K562 (cell line): ENCODE measurements around the gene CHST15.

Experiments used
- CBFB ChIP-seq: sonication (generic); formaldehyde crosslinking; IDR thresholded peaks from 2 replicates; pipeline ENCODE4 v1.4.0; 2020; ENCODE audit warnings: mild to moderate bottlenecking, missing genetic modification reagents
- CREM ChIP-seq: IDR thresholded peaks from 2 replicates; pipeline ENCODE4 v1.6.1; 2014; ENCODE audit warnings: antibody characterized with exemption, low read depth
- GTF2A2 ChIP-seq: IDR thresholded peaks from 2 replicates; pipeline ENCODE4 v1.6.1; 2016; ENCODE audit warnings: mild to moderate bottlenecking, missing genetic modification characterization, missing compliant biosample characterization
- MAFK ChIP-seq: IDR thresholded peaks from 2 replicates; pipeline ENCODE4 v1.6.1; 2011; ENCODE audit warnings: low read length, improper control_type of control experiment
- MYNN ChIP-seq, 2 experiments: sonication (generic); formaldehyde crosslinking in 1 of 2; IDR thresholded peaks; 2 replicates each; pipeline versions ENCODE4 v1.5.0 to v1.6.1; 2016 to 2020; ENCODE audit warnings: antibody characterized with exemption in 1 of 2, missing genetic modification reagents in 1 of 2
- ZBTB5 ChIP-seq: fragments of 450-650 bp; IDR thresholded peaks from 2 replicates; pipeline ENCODE4 v1.6.1; 2017; ENCODE audit warnings: antibody characterized with exemption
- TF ChIP-seq, protein P1 (sequence below): sonication (generic); formaldehyde crosslinking; IDR thresholded peaks from 2 replicates; pipeline ENCODE4 v1.8.0; 2022; ENCODE audit warnings: mild to moderate bottlenecking, missing genetic modification reagents
- TF ChIP-seq, protein P2 (sequence below): sonication (generic); formaldehyde crosslinking; IDR thresholded peaks from 2 replicates; pipeline ENCODE4 v1.8.1; 2023; ENCODE audit warnings: mild to moderate bottlenecking, missing genetic modification reagents, moderate library complexity
- TF ChIP-seq, protein P3 (sequence below): sonication (generic); formaldehyde crosslinking; IDR thresholded peaks from 2 replicates; pipeline ENCODE4 v1.5.0; 2020; ENCODE audit warnings: missing genetic modification reagents
- TF ChIP-seq, protein P4 (sequence below), 2 experiments: fragments of 450-650 bp; IDR thresholded peaks; 2 replicates each; pipeline ENCODE4 v1.6.1; 2016
- TF ChIP-seq, protein P5 (sequence below): sonication (generic); formaldehyde crosslinking; IDR thresholded peaks from 2 replicates; pipeline ENCODE4 v1.9.0; 2022; ENCODE audit warnings: mild to moderate bottlenecking, missing genetic modification reagents

- TF ChIP-seq MYNN (IDR thresholded peaks at IDR 0.05) (no peak), MYNN (CRISPR knock-in tag; IDR thresholded peaks at IDR 0.05) (no peak), GTF2A2 (tag) (no peak), ZBTB5 (no peak), MAFK (no peak), CBFB (CRISPR knock-in tag) (no peak), CREM (no peak)
- TF ChIP-seq, protein P1, sequence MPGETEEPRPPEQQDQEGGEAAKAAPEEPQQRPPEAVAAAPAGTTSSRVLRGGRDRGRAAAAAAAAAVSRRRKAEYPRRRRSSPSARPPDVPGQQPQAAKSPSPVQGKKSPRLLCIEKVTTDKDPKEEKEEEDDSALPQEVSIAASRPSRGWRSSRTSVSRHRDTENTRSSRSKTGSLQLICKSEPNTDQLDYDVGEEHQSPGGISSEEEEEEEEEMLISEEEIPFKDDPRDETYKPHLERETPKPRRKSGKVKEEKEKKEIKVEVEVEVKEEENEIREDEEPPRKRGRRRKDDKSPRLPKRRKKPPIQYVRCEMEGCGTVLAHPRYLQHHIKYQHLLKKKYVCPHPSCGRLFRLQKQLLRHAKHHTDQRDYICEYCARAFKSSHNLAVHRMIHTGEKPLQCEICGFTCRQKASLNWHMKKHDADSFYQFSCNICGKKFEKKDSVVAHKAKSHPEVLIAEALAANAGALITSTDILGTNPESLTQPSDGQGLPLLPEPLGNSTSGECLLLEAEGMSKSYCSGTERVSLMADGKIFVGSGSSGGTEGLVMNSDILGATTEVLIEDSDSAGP (CRISPR knock-in tag): no peak
- TF ChIP-seq, protein P2, sequence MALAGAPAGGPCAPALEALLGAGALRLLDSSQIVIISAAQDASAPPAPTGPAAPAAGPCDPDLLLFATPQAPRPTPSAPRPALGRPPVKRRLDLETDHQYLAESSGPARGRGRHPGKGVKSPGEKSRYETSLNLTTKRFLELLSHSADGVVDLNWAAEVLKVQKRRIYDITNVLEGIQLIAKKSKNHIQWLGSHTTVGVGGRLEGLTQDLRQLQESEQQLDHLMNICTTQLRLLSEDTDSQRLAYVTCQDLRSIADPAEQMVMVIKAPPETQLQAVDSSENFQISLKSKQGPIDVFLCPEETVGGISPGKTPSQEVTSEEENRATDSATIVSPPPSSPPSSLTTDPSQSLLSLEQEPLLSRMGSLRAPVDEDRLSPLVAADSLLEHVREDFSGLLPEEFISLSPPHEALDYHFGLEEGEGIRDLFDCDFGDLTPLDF (CRISPR knock-in tag): no peak
- TF ChIP-seq, protein P3, sequence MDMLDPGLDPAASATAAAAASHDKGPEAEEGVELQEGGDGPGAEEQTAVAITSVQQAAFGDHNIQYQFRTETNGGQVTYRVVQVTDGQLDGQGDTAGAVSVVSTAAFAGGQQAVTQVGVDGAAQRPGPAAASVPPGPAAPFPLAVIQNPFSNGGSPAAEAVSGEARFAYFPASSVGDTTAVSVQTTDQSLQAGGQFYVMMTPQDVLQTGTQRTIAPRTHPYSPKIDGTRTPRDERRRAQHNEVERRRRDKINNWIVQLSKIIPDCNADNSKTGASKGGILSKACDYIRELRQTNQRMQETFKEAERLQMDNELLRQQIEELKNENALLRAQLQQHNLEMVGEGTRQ (CRISPR knock-in tag): no peak
- TF ChIP-seq, protein P4, sequence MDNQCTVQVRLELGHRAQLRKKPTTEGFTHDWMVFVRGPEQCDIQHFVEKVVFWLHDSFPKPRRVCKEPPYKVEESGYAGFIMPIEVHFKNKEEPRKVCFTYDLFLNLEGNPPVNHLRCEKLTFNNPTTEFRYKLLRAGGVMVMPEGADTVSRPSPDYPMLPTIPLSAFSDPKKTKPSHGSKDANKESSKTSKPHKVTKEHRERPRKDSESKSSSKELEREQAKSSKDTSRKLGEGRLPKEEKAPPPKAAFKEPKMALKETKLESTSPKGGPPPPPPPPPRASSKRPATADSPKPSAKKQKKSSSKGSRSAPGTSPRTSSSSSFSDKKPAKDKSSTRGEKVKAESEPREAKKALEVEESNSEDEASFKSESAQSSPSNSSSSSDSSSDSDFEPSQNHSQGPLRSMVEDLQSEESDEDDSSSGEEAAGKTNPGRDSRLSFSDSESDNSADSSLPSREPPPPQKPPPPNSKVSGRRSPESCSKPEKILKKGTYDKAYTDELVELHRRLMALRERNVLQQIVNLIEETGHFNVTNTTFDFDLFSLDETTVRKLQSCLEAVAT (IDR thresholded peaks at IDR 0.05): no peak
- TF ChIP-seq, protein P5, sequence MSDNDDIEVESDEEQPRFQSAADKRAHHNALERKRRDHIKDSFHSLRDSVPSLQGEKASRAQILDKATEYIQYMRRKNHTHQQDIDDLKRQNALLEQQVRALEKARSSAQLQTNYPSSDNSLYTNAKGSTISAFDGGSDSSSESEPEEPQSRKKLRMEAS: no peak
These were observed 27.2 kb downstream of the CHST15 start for GRCh38 chr10:124066126-124066700.
